Gastroesophageal sphincter (tissue), 4 donors: Measurements from ENCODE around the gene OR4K1. TPM values are rescaled to one million over a fixed set of nuclear protein-coding genes. Genes with fewer than 3 reads are reported as not detected.

Source experiments
- ATAC-seq: fragments of 150-250 bp; one replicate; pipeline ENCODE4 v1.9.1; 2016; ENCODE audit warnings: mild to moderate bottlenecking, moderate library complexity
- H3K27ac ChIP-seq, 4 donors: fragments of 200-600 bp; sonication (generic) in 3 of 4; 1 replicate in 3 of 4; 2 replicates in 1 of 4; pipeline ENCODE4 v1.5.1; 2016 to 2019
- H3K27me3 ChIP-seq: fragments of 200-600 bp; sonication (generic); one replicate; pipeline ENCODE4 v1.5.1; 2019
- H3K36me3 ChIP-seq, 2 donors: fragments of 200-600 bp; sonication (generic); one replicate each; pipeline ENCODE4 v1.5.1; 2019; ENCODE audit warnings: control low read depth in 1 of 2
- H3K4me1 ChIP-seq, 3 donors: fragments of 200-600 bp; sonication (generic); 1 replicate in 2 of 3; 2 replicates in 1 of 3; pipeline ENCODE4 v1.5.1; 2016 to 2019; ENCODE audit warnings: control low read depth in 2 of 3
- H3K4me3 ChIP-seq, 2 donors: fragments of 200-600 bp; sonication (generic); one replicate each; pipeline ENCODE4 v1.5.1; 2019; ENCODE audit warnings: mild to moderate bottlenecking in 1 of 2, moderate library complexity in 1 of 2
- H3K9me3 ChIP-seq, 3 donors: fragments of 200-600 bp; sonication (generic); one replicate each; pipeline ENCODE4 v1.5.1; 2017 to 2019; ENCODE audit warnings: control low read depth in 2 of 3
- EP300 ChIP-seq: sonication (generic); formaldehyde crosslinking; IDR thresholded peaks from one replicate; pipeline ENCODE4 v1.6.1; 2017; ENCODE audit warnings: antibody characterized with exemption, mild to moderate bottlenecking
- POLR2A ChIP-seq, 2 donors: fragments of 450-650 bp; IDR thresholded peaks; one replicate each; pipeline ENCODE4 v1.6.1; 2017; ENCODE audit warnings: antibody characterized with exemption in 2 of 2, mild to moderate bottlenecking in 2 of 2, moderate library complexity in 1 of 2
- POLR2AphosphoS5 ChIP-seq: sonication (generic); formaldehyde crosslinking; IDR thresholded peaks from one replicate; pipeline ENCODE4 v1.6.1; 2017; ENCODE audit warnings: antibody characterized with exemption
- WGBS, 2 donors: methylation state at CpG; one replicate each; pipeline ENCODE4 v1.1.5; 2018; ENCODE audit warnings: low coverage in 1 of 2; 5-methylcytosine and 5-hydroxymethylcytosine counted together
- total RNA-seq, 4 donors: library from RNA; depleted of rRNA; stranded (reverse); fragments of >200 nt; gene quantifications; one replicate each; pipeline ENCODE4 v1.1.0, GENCODE V29; 2016
- TF ChIP-seq, protein P1 (sequence below), 4 experiments: fragments of 200-600 bp in 2 of 4; fragments of 450-650 bp in 2 of 4; sonication (generic) in 1 of 4; IDR thresholded peaks; one replicate each; pipeline ENCODE4 v1.5.1; 2017 to 2019; ENCODE audit warnings: antibody characterized with exemption in 4 of 4, mild to moderate bottlenecking in 2 of 4, moderate library complexity in 2 of 4

OR4K1 gene
- total RNA-seq, 4 donors from 2014 or later, result not detected

DNA sequence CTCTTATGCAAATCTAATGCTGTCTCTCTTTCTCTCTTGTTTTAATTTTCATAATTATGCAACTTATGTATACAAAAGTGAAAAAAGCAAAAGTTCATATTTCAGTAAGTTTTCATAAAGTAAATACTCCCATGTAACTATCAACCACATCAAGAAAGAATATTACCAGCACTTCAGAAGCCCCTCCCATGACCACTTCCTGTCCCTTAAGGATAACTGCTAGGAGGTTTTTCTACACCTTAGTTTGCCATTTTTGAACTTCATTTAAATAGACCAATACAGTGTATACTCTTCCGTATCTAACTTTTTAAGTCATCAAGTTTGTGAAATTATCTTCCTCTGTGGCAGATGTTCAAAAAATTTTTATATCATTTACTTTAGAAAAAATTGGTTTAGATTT lies 44.1 kb downstream of the OR4K1 start:
- 50 to 79% methylated on average over 1 of the region's 1 CpG for WGBS, 2 donors
- no peaks in the 10 kb centered on the region for H3K4me1 ChIP-seq
- no peak for ATAC-seq
- H3K27ac ChIP-seq, result no peak overlapping the region
- no peak overlapping the region for H3K4me3 ChIP-seq
- TF ChIP-seq POLR2A (IDR thresholded peaks at IDR 0.05) (no peak), EP300 (no peak), POLR2AphosphoS5 (no peak)
- TF ChIP-seq, protein P1, sequence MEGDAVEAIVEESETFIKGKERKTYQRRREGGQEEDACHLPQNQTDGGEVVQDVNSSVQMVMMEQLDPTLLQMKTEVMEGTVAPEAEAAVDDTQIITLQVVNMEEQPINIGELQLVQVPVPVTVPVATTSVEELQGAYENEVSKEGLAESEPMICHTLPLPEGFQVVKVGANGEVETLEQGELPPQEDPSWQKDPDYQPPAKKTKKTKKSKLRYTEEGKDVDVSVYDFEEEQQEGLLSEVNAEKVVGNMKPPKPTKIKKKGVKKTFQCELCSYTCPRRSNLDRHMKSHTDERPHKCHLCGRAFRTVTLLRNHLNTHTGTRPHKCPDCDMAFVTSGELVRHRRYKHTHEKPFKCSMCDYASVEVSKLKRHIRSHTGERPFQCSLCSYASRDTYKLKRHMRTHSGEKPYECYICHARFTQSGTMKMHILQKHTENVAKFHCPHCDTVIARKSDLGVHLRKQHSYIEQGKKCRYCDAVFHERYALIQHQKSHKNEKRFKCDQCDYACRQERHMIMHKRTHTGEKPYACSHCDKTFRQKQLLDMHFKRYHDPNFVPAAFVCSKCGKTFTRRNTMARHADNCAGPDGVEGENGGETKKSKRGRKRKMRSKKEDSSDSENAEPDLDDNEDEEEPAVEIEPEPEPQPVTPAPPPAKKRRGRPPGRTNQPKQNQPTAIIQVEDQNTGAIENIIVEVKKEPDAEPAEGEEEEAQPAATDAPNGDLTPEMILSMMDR (IDR thresholded peaks at IDR 0.05), result no peak
- no peaks in the 10 kb centered on the region for H3K36me3 ChIP-seq
- no peaks in the 10 kb centered on the region for H3K27me3 ChIP-seq
- no peaks in the 10 kb centered on the region for H3K9me3 ChIP-seq

DNA sequence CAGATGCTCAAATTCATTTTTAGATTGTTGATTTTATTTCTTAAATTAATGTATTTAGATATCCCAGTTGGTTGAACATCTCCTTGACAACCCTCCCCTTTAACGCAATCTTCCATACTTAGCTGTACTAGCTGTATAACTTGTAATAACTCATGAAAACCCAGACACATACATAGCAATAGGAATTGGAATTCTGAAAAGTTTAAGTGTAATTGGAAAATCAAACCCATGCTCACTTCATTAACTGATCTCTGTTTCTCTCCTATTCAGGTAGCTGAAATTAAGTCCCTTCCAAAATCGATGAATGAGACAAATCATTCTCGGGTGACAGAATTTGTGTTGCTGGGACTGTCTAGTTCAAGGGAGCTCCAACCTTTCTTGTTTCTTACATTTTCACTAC lies 44.6 kb downstream of the OR4K1 start, which contains the start of gene OR4K15:
Gene OR4K15 (plus strand): TSS at position 301 of the 400 bp plus-strand sequence. CDS start 0 bp downstream, at position 301.
- no peaks in the 10 kb centered on the region for H3K36me3 ChIP-seq
- WGBS, 2 donors, result 89 to 96% methylated on average over 2 to 3 of the region's 3 CpGs
- H3K27ac ChIP-seq, result no peak within 1 kb of the TSS
- no peaks in the 10 kb centered on the region for H3K9me3 ChIP-seq
- TF ChIP-seq, protein P1 (IDR thresholded peaks at IDR 0.05), result no peak
- no peak for TF ChIP-seq EP300
- TF ChIP-seq POLR2A (IDR thresholded peaks at IDR 0.05), result no peak
- no peak for TF ChIP-seq POLR2AphosphoS5
- H3K4me1 ChIP-seq, result no peaks in the 10 kb centered on the region
- H3K4me3 ChIP-seq, result no peak within 1 kb of the TSS
- H3K27me3 ChIP-seq, result no peaks in the 10 kb centered on the region
- no peak for ATAC-seq

Other genes with a start within 250 kb of the OR4K1 start
- gene OR11H2, start 217.0 kb upstream of the OR4K1 start, total RNA-seq, result not detected
- not detected for gene OR4Q3, start 187.3 kb upstream of the OR4K1 start, total RNA-seq
- under 1 TPM in 1 of 4 donors, not detected in 3; 0.15 TPM for gene OR4M1, start 157.4 kb upstream of the OR4K1 start, total RNA-seq
- gene OR4N2, start 127.1 kb upstream of the OR4K1 start, total RNA-seq, result not detected
- not detected for gene OR4K2, start 55.8 kb upstream of the OR4K1 start, total RNA-seq
- not detected for gene OR4K5, start 10.3 kb upstream of the OR4K1 start, total RNA-seq
- gene OR4K15, start 44.7 kb downstream of the OR4K1 start, total RNA-seq, result not detected
- gene OR4Q2, start 71.2 kb downstream of the OR4K1 start, total RNA-seq, result not detected
- gene OR4K14, start 88.4 kb downstream of the OR4K1 start, total RNA-seq, result not detected
- under 1 TPM in 1 of 4 donors, not detected in 3; 0.12 TPM for gene OR4K13, start 105.1 kb downstream of the OR4K1 start, total RNA-seq
- not detected for gene OR4L1, start 129.1 kb downstream of the OR4K1 start, total RNA-seq
- not detected for gene OR4K17, start 179.8 kb downstream of the OR4K1 start, total RNA-seq
- not detected for gene OR4N5, start 207.9 kb downstream of the OR4K1 start, total RNA-seq